Body of pancreas (tissue), 4 donors: ENCODE results near the gene TTC29.

ENCODE experiments used
- CTCF ChIP-seq, 7 experiments: fragments of 450-650 bp in 4 of 7; fragments of 200-600 bp in 3 of 7; sonication (generic) in 3 of 7; IDR thresholded peaks; one replicate each; pipeline ENCODE4 v1.5.1; 2016 to 2019; ENCODE audit warnings: antibody characterized with exemption in 7 of 7
- POLR2A ChIP-seq, 3 donors: fragments of 450-650 bp; IDR thresholded peaks; one replicate each; pipeline ENCODE4 v1.6.1; 2016; ENCODE audit warnings: antibody characterized with exemption in 3 of 3, mild to moderate bottlenecking in 2 of 3

DNA sequence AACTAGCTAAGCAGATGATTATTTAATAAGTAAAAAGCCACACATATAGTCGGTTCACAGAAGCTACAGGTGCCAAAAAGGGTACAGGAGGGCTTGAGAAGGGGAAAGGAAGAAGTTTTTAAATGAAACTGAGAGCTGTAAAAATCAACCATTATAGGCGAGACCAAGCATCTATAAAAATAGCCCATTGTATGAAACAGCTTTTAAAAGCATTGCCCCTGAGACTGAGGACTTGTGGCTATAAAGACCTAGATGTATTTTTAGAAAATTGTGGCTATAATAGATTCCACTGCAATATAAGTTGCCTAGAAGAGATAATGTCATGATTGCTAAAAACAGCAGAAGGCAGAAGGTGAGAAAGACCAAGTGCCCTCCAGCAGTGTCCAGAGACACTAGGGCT is 15.0 kb upstream of the TTC29 start:
- TF ChIP-seq CTCF (IDR thresholded peaks at IDR 0.05) = no peak
- TF ChIP-seq POLR2A (IDR thresholded peaks at IDR 0.05) = no peak
